DMS153 (cell line): ENCODE results near the gene R3HDM1.
"Not testable (repeated sequence)": the region's sequence is repeated elsewhere in the genome, so short reads cannot be mapped to it uniquely, and the experiment has no call there.

Source experiments
- DNase-seq: peaks from one replicate; lab custom pipeline; 2025; lab: John Stamatoyannopoulos, UW

The R3HDM1 gene

GRCh38 chr2:135709992-135710391 lies 178.7 kb downstream of the R3HDM1 start:
- DNase-seq: no peak

- not testable (repeated sequence) for DNase-seq
Observed at GRCh38 chr2:135715086-135715485, 183.8 kb downstream of the R3HDM1 start.

- no peak for DNase-seq
Observed at GRCh38 chr2:135728064-135728743, 196.9 kb downstream of the R3HDM1 start.

DNA sequence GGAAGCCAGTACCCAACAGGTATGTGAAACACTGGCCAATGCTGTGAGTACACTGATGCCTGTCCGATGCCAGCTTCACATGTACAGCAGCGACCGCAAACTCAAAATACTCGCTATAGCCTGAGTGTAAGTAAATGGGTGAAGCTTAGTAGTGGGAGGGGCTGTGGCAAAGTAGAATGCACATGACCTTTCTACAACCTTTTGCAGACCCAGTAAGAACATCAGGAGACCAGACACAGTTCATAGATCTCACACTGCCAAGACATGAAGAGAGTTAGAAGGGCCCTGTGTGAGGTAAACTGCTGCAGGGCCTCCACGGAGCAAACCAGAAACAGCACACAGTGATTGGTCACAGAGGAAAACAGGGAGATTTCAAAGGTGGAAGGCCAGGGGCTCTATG lies 201.3 kb downstream of the R3HDM1 start:
- no peak for DNase-seq

- no peak for DNase-seq
Observed at GRCh38 chr2:135733045-135733444, 201.8 kb downstream of the R3HDM1 start.

DNA sequence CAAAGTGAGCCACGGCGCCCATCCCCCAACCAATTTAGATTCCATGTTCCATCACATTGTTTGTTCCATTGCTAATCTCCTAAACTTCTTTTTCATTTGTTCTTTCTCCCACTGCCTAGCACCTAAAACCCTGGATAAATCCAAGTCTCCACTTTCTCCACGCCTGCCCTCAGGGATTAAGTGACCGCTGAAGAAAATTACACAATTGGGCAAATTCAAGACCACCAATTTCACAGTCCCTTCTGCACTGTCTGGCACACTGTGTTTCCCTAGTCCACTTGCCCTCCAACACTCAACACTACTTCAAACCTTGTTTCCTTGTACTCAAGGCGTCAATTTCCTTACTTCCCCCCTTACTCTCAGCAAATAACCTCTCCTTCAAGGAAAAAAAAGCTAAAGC lies 205.3 kb downstream of the R3HDM1 start:
- DNase-seq: no peak

DNA sequence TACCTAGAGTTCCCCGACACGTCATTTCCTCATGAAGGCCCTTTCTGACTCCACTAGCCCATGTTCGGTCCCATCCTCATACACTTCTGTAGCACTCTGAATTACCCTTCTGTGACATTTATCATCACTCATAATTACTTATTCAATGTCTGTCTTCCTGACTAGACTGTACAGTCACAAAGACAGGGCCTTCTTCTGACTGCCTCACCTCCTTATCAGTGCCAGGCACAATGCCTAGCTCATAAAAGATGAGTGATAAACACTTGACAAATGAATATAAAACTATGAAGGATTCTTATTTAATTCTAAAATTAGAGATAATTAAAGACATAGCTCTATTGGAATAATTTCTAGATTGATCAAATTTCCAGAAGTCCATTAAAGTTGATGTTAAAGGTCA lies 208.9 kb downstream of the R3HDM1 start:
- no peak for DNase-seq

DNA sequence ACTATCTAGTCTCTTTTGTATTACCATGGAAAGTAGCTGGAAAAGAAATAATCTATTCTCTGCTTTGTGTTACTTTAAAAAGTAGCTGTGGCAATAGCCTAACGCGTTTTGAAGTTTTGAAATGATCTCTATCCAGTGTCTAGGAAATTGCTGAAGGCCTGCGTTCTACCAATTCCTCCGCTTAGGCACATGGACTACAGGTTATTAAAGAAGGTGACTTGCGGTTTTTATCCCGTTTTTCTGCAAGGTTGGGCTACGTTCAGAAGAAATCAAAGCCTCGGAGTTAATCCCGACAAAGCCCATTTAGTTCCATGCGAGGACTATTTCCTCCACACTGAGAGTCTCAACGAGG lies 209.7 kb downstream of the R3HDM1 start:
- no peak for DNase-seq

GRCh38 chr2:135741395-135742324 lies 210.4 kb downstream of the R3HDM1 start, which contains the start of gene UBXN4:
Gene UBXN4 (plus strand): TSS chr2:135741855. CDS start chr2:135741930, 75 bp downstream.
- DNase-seq: peak; percentile 98

DNA sequence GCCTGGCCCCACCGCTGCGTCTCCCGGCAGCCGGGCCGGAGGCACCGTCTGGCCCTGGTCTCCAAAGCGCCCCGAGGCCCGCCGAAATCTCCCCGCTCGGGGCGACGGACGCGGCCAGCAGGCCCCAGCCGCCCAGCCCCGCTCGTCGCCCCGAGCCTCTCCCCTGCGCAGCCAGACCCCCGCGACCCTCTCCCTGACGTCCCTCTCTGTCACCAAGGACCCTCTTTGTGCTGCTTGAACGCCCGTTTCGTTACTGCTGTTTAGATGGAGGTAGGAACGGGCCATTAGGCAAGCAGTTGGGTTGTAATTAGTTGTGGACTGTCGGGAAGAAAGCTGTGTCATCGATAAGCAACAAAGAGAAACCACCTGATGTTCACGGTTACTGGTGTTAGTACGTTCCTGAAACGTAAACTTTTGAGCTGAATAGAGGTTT lies 211.1 kb downstream of the R3HDM1 start:
- DNase-seq: peak; percentile 9

- DNase-seq: no peak
Observed at GRCh38 chr2:135743860-135744259, 212.6 kb downstream of the R3HDM1 start.

DNA sequence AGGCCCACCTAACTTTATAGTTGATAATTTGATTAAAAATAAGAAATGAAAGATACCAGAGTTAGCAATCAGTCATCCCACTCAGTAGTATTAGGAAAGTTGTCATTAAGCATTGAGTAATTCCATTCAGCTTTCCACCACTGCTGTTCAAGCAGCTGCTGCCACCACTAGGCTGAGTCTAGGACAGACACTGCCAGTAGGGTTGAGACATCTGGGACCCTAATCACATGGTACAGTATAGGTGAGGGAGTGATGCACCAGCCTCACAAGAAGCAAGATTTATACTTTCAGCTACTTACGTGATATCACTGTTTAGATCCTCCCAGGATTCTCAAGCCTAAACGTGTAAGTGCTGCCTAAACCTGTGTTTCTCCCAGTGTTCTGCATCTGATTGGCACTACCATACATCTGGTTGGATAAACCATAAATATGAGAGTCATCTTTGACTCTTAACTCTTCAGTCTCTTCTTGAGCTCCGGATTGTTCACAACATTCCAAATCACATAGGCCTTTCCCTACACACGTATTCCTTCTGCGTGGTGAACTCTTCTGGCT lies 213.6 kb downstream of the R3HDM1 start:
- DNase-seq: no peak

DNA sequence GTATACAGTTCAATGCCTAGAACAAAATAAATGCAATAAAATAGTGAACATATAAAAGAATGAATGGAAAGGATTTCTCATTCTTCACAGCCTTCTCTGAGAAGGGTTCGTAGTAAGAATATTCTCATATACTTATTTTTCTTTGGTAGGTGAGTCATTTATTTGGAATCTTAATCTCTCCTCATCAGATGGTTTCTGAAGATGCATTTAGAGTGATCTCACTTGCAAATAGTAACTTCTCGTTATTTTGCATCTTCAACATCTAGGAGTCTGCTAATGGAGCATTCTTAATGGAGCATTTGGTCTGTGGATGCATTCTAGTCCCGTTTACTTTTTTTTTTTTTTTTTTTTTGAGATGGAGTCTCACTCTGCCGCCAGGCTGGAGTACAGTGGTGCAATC lies 214.3 kb downstream of the R3HDM1 start:
- DNase-seq: no peak

- DNase-seq: no peak
Observed at GRCh38 chr2:135755573-135755972, 224.3 kb downstream of the R3HDM1 start.

DNA sequence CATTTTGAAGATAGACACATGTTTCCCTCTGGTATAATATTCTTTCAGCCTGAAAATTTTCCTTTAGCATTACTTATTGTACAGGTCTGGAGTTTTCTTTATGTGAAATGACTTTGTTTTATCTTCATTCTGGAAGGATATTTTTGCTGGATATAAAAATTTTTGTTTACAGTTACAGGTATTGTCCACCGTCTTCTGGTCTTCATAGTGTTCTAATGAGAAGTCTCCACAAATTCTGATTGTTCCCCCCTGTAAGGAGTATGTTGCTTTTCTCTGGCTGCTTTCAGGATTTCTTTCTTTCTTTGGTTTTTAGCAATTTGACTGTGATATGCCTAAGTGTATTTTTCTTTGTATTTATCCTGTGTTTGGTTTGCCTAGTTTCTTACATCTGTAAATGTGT lies 225.4 kb downstream of the R3HDM1 start:
- no peak for DNase-seq

- DNase-seq: no peak
Observed at GRCh38 chr2:135762022-135762421, 230.7 kb downstream of the R3HDM1 start.

- DNase-seq: no peak
Observed at GRCh38 chr2:135762530-135762929, 231.2 kb downstream of the R3HDM1 start.

DNA sequence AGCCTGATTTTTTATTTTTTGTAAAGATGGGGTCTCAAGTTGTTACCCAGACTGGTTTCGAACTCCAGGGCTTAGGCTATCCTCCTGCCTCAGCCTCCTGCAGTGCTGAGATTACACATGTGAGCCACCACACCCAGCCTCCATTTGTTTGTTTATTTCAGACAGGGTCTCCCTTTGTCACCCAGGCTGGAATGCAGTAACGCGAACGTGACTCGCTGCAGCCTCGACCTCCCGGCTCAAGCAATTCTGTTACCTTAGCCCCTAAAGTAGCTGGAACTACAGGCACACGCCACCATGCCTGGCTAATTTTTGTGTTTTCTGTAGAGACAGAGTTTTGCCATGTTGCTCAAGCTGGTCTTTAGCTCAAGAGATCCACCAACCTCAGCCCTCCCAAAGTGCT lies 237.6 kb downstream of the R3HDM1 start:
- no peak for DNase-seq

- no peak for DNase-seq
Observed at GRCh38 chr2:135773319-135773718, 242.0 kb downstream of the R3HDM1 start.

GRCh38 chr2:135773917-135774316 lies 242.6 kb downstream of the R3HDM1 start:
- DNase-seq: no peak
